HEK293T (cell line): ENCODE data around the gene DIP2A.

Experiments
- CTCF ChIA-PET: fragments of 350-600 bp; formaldehyde crosslinking; extraction: SDS; loops from one replicate; lab custom pipeline; 2021; ENCODE audit warnings: antibody characterized with exemption, inconsistent platforms; lab: Yijun Ruan, JAX
- POLR2A ChIA-PET: fragments of 350-600 bp; formaldehyde crosslinking; extraction: SDS; loops from one replicate; lab custom pipeline; 2020; ENCODE audit warnings: antibody characterized with exemption, inconsistent platforms; lab: Yijun Ruan, JAX
- DNase-seq: peaks from one replicate; pipeline ENCODE4 v3.0.0; 2012; ENCODE audit warnings: mixed read lengths; ENCODE audit errors: extremely low spot score
- ARNT ChIP-seq: fragments of 450-650 bp; IDR thresholded peaks from 2 replicates; pipeline ENCODE4 v1.6.1; 2017; ENCODE audit warnings: mild to moderate bottlenecking
- BHLHE40 ChIP-seq: fragments of 450-650 bp; IDR thresholded peaks from 2 replicates; pipeline ENCODE4 v1.6.1; 2016; ENCODE audit warnings: mild to moderate bottlenecking, moderate library complexity, borderline replicate concordance
- CTBP1 ChIP-seq: fragments of 450-650 bp; IDR thresholded peaks from 2 replicates; pipeline ENCODE4 v1.6.1; 2016; ENCODE audit warnings: borderline replicate concordance
- ELF4 ChIP-seq: fragments of 450-650 bp; IDR thresholded peaks from 2 replicates; pipeline ENCODE4 v1.6.1; 2017; ENCODE audit warnings: antibody characterized with exemption
- FOXA1 ChIP-seq: fragments of 450-650 bp; IDR thresholded peaks from 2 replicates; pipeline ENCODE4 v1.6.1; 2016; ENCODE audit warnings: mild to moderate bottlenecking
- FOXK2 ChIP-seq: fragments of 450-650 bp; IDR thresholded peaks from 2 replicates; pipeline ENCODE4 v1.6.1; 2016; ENCODE audit warnings: mild to moderate bottlenecking
- FOXM1 ChIP-seq: fragments of 450-650 bp; IDR thresholded peaks from 2 replicates; pipeline ENCODE4 v1.6.1; 2017; ENCODE audit warnings: mild to moderate bottlenecking, borderline replicate concordance
- HDGF ChIP-seq: fragments of 450-650 bp; IDR thresholded peaks from 2 replicates; pipeline ENCODE4 v1.6.1; 2017; ENCODE audit warnings: antibody characterized with exemption, borderline replicate concordance
- L3MBTL2 ChIP-seq: fragments of 450-650 bp; conservative IDR thresholded peaks from 2 replicates; pipeline ENCODE4 v1.6.1; 2016; ENCODE audit warnings: mild to moderate bottlenecking
- LEF1 ChIP-seq: fragments of 450-650 bp; IDR thresholded peaks from 2 replicates; pipeline ENCODE4 v1.6.1; 2017; ENCODE audit warnings: mild to moderate bottlenecking, borderline replicate concordance
- NFRKB ChIP-seq: fragments of 450-650 bp; IDR thresholded peaks from 2 replicates; pipeline ENCODE4 v1.6.1; 2016; ENCODE audit warnings: mild to moderate bottlenecking, moderate library complexity
- PKNOX1 ChIP-seq: fragments of 450-650 bp; IDR thresholded peaks from 2 replicates; pipeline ENCODE4 v1.6.1; 2016
- SP1 ChIP-seq: fragments of 450-650 bp; IDR thresholded peaks from 2 replicates; pipeline ENCODE4 v1.6.1; 2017
- SUZ12 ChIP-seq: fragments of 450-650 bp; IDR thresholded peaks from 2 replicates; pipeline ENCODE4 v1.6.1; 2016; ENCODE audit warnings: mild to moderate bottlenecking
- TARDBP ChIP-seq: fragments of 450-650 bp; IDR thresholded peaks from 2 replicates; pipeline ENCODE4 v1.6.1; 2016
- ZNF384 ChIP-seq: fragments of 450-650 bp; IDR thresholded peaks from 2 replicates; pipeline ENCODE4 v1.6.1; 2016

Gene DIP2A

GRCh38 chr21:46424039-46424591, 34.6 kb upstream of the DIP2A start:
- DNase-seq: no peak
- CTCF ChIA-PET: no interaction called here
- TF ChIP-seq FOXK2 (no peak), ARNT (no peak), L3MBTL2 (no peak), TARDBP (no peak), ZNF384 (no peak), PKNOX1 (no peak), LEF1 (no peak), FOXA1 (no peak), ELF4 (no peak), CTBP1 (no peak), NFRKB (no peak), BHLHE40 (no peak), HDGF (no peak), SUZ12 (no peak), FOXM1 (no peak), SP1 (no peak)
- POLR2A ChIA-PET: no interaction called here

- DNase-seq: no peak
- POLR2A ChIA-PET: no interaction called here
- CTCF ChIA-PET: no interaction called here
- TF ChIP-seq L3MBTL2: no peak
- TF ChIP-seq FOXM1: no peak
- TF ChIP-seq FOXA1: no peak
- no peak for TF ChIP-seq BHLHE40
- no peak for TF ChIP-seq PKNOX1
- TF ChIP-seq ARNT: no peak
- no peak for TF ChIP-seq LEF1
- TF ChIP-seq HDGF: no peak
- no peak for TF ChIP-seq FOXK2
- no peak for TF ChIP-seq SP1
- no peak for TF ChIP-seq ELF4
- no peak for TF ChIP-seq CTBP1
- TF ChIP-seq NFRKB: no peak
- TF ChIP-seq ZNF384: no peak
- TF ChIP-seq SUZ12: no peak
- no peak for TF ChIP-seq TARDBP
These were observed 34.1 kb upstream of the DIP2A start for GRCh38 chr21:46424621-46425020.

GRCh38 chr21:46425041-46425440, 33.6 kb upstream of the DIP2A start:
- TF ChIP-seq ARNT (no peak), L3MBTL2 (no peak), FOXA1 (no peak), BHLHE40 (no peak), SP1 (no peak), SUZ12 (no peak), TARDBP (no peak), HDGF (no peak)
- ChIA-PET CTCF (no interaction called here), POLR2A (no interaction called here)
- DNase-seq: no peak

- TF ChIP-seq FOXK2 (no peak), CTBP1 (no peak), ELF4 (no peak), LEF1 (no peak), SP1 (no peak), ZNF384 (no peak), BHLHE40 (no peak), TARDBP (no peak)
- POLR2A ChIA-PET: no interaction called here
- DNase-seq: no peak
- CTCF ChIA-PET: no interaction called here
These were observed 33.1 kb upstream of the DIP2A start for GRCh38 chr21:46425571-46425970.

GRCh38 chr21:46426313-46427046, 32.2 kb upstream of the DIP2A start:
- no peak for TF ChIP-seq ZNF384
- no peak for TF ChIP-seq FOXM1
- TF ChIP-seq ELF4: no peak
- TF ChIP-seq ARNT: no peak
- no peak for TF ChIP-seq HDGF
- TF ChIP-seq TARDBP: no peak
- no peak for TF ChIP-seq SP1
- TF ChIP-seq SUZ12: no peak
- TF ChIP-seq PKNOX1: no peak
- TF ChIP-seq FOXA1: no peak
- ChIA-PET CTCF (no interaction called here), POLR2A (no interaction called here)
- no peak for DNase-seq

- POLR2A ChIA-PET: no interaction called here
- CTCF ChIA-PET: no interaction called here
- DNase-seq: no peak
- TF ChIP-seq CTBP1 (no peak), HDGF (no peak), SP1 (no peak), TARDBP (no peak), ZNF384 (no peak)
These were observed 31.2 kb upstream of the DIP2A start for GRCh38 chr21:46427516-46427915.
